GM12878 (cell line): Measurements from ENCODE around the gene LMBR1.

Source experiments
- BACH1 ChIP-seq: fragments of 450-650 bp; IDR thresholded peaks from 2 replicates; pipeline ENCODE4 v1.6.1; 2017; ENCODE audit warnings: mild to moderate bottlenecking, borderline replicate concordance
- CEBPB ChIP-seq, 2 experiments: fragments of 150-350 bp in 1 of 2; IDR thresholded peaks; 2 replicates each; pipeline ENCODE4 v1.6.1; 2012 to 2014; ENCODE audit warnings: low read depth in 2 of 2, low read length in 2 of 2, borderline replicate concordance in 1 of 2, inconsistent platforms in 1 of 2
- EGR1 ChIP-seq, 2 experiments: IDR thresholded peaks; 1 replicate in 1 of 2; 2 replicates in 1 of 2; pipeline ENCODE4 v1.6.1; 2011 to 2012; ENCODE audit warnings: low read depth in 2 of 2, low read length in 2 of 2, borderline replicate concordance in 1 of 2, mild to moderate bottlenecking in 1 of 2, moderate library complexity in 1 of 2
- ESRRA ChIP-seq: IDR thresholded peaks from 2 replicates; pipeline ENCODE4 v1.6.1; 2012; ENCODE audit warnings: mild to moderate bottlenecking, low read length, improper control_type of control experiment
- EZH2 ChIP-seq: IDR thresholded peaks from 2 replicates; pipeline ENCODE4 v1.6.1; 2012; ENCODE audit warnings: low read depth, mild to moderate bottlenecking, control low read depth, inconsistent platforms, low read length, borderline replicate concordance; ENCODE audit not compliant: control insufficient read depth
- RCOR1 ChIP-seq: conservative IDR thresholded peaks from 2 replicates; pipeline ENCODE4 v1.6.1; 2012; ENCODE audit warnings: low read depth, low read length, improper control_type of control experiment
- STAT1 ChIP-seq: fragments of 450-650 bp; conservative IDR thresholded peaks from 2 replicates; pipeline ENCODE4 v1.6.1; 2014; ENCODE audit warnings: antibody characterized with exemption, mild to moderate bottlenecking
- TAF1 ChIP-seq: IDR thresholded peaks from 2 replicates; pipeline ENCODE4 v1.6.1; 2011; ENCODE audit warnings: mild to moderate bottlenecking, low read depth, low read length, borderline replicate concordance
- ZNF274 ChIP-seq: IDR thresholded peaks from one replicate; pipeline ENCODE4 v1.8.0; 2011; ENCODE audit not compliant: insufficient read length, insufficient read depth
- TF ChIP-seq, protein P1 (sequence below): IDR thresholded peaks from 2 replicates; pipeline ENCODE4 v1.6.1; 2012; ENCODE audit warnings: mild to moderate bottlenecking, low read depth, low read length
- TF ChIP-seq, protein P2 (sequence below): IDR thresholded peaks from 2 replicates; pipeline ENCODE4 v1.6.1; 2011; ENCODE audit warnings: low read depth, low read length, improper control_type of control experiment, borderline replicate concordance
- TF ChIP-seq, protein P3 (sequence below), 3 experiments: IDR thresholded peaks in 2 of 3; conservative IDR thresholded peaks in 1 of 3; 2 replicates each; pipeline ENCODE4 v1.5.1; 2011; ENCODE audit warnings: low read depth in 3 of 3, low read length in 3 of 3, mild to moderate bottlenecking in 3 of 3, control low read depth in 2 of 3, moderate library complexity in 2 of 3, inconsistent platforms in 1 of 3, mixed read lengths in 1 of 3; ENCODE audit not compliant: control insufficient read depth in 2 of 3, insufficient read depth in 1 of 3; ENCODE audit errors: extremely low read depth in 1 of 3
- TF ChIP-seq, protein P4 (sequence below): IDR thresholded peaks from 2 replicates; pipeline ENCODE4 v1.6.1; 2011; ENCODE audit warnings: low read depth, mild to moderate bottlenecking, low read length, moderate library complexity, borderline replicate concordance; ENCODE audit errors: extremely low read depth

DNA sequence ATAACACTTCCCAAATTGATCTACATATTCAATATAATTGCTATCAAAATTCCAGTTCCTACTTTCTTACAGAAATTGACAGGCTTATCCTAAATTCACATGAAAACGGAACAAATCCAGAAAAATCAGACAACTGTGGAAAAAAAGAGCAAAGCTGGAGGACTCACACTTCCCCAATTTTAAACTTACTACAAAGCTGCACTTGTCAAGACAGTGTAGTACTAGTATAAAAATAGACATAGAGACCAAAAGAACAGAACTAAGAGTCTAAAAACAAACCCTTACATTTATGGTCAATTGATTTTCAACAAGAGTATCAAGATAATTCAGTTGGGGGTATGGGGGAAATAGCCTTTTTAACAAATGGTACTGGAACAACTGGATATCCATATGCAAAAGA lies 27.5 kb downstream of the LMBR1 start:
- TF ChIP-seq EZH2 (no peak), EGR1 (IDR thresholded peaks at IDR 0.05; ENCODE audit: borderline replicate concordance in 1 of 2, low read depth in 2 of 2, low read length in 2 of 2) (no peak), ESRRA (no peak), BACH1 (no peak), ZNF274 (no peak), TAF1 (no peak), STAT1 (no peak), CEBPB (IDR thresholded peaks at IDR 0.05; ENCODE audit: borderline replicate concordance in 1 of 2, low read depth in 2 of 2, low read length in 2 of 2) (no peak), RCOR1 (no peak)
- TF ChIP-seq, protein P1, sequence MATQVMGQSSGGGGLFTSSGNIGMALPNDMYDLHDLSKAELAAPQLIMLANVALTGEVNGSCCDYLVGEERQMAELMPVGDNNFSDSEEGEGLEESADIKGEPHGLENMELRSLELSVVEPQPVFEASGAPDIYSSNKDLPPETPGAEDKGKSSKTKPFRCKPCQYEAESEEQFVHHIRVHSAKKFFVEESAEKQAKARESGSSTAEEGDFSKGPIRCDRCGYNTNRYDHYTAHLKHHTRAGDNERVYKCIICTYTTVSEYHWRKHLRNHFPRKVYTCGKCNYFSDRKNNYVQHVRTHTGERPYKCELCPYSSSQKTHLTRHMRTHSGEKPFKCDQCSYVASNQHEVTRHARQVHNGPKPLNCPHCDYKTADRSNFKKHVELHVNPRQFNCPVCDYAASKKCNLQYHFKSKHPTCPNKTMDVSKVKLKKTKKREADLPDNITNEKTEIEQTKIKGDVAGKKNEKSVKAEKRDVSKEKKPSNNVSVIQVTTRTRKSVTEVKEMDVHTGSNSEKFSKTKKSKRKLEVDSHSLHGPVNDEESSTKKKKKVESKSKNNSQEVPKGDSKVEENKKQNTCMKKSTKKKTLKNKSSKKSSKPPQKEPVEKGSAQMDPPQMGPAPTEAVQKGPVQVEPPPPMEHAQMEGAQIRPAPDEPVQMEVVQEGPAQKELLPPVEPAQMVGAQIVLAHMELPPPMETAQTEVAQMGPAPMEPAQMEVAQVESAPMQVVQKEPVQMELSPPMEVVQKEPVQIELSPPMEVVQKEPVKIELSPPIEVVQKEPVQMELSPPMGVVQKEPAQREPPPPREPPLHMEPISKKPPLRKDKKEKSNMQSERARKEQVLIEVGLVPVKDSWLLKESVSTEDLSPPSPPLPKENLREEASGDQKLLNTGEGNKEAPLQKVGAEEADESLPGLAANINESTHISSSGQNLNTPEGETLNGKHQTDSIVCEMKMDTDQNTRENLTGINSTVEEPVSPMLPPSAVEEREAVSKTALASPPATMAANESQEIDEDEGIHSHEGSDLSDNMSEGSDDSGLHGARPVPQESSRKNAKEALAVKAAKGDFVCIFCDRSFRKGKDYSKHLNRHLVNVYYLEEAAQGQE = no peak
- TF ChIP-seq, protein P2, sequence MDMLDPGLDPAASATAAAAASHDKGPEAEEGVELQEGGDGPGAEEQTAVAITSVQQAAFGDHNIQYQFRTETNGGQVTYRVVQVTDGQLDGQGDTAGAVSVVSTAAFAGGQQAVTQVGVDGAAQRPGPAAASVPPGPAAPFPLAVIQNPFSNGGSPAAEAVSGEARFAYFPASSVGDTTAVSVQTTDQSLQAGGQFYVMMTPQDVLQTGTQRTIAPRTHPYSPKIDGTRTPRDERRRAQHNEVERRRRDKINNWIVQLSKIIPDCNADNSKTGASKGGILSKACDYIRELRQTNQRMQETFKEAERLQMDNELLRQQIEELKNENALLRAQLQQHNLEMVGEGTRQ = no peak
- TF ChIP-seq, protein P3, sequence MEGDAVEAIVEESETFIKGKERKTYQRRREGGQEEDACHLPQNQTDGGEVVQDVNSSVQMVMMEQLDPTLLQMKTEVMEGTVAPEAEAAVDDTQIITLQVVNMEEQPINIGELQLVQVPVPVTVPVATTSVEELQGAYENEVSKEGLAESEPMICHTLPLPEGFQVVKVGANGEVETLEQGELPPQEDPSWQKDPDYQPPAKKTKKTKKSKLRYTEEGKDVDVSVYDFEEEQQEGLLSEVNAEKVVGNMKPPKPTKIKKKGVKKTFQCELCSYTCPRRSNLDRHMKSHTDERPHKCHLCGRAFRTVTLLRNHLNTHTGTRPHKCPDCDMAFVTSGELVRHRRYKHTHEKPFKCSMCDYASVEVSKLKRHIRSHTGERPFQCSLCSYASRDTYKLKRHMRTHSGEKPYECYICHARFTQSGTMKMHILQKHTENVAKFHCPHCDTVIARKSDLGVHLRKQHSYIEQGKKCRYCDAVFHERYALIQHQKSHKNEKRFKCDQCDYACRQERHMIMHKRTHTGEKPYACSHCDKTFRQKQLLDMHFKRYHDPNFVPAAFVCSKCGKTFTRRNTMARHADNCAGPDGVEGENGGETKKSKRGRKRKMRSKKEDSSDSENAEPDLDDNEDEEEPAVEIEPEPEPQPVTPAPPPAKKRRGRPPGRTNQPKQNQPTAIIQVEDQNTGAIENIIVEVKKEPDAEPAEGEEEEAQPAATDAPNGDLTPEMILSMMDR (IDR thresholded peaks at IDR 0.05 in 2 of 3, conservative IDR thresholded peaks at IDR 0.05 in 1 of 3; ENCODE audit: control insufficient read depth in 2 of 3, extremely low read depth in 1 of 3, insufficient read depth in 1 of 3, low read depth in 3 of 3, low read length in 3 of 3) = no peak
- TF ChIP-seq, protein P4, sequence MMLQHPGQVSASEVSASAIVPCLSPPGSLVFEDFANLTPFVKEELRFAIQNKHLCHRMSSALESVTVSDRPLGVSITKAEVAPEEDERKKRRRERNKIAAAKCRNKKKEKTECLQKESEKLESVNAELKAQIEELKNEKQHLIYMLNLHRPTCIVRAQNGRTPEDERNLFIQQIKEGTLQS = no peak
